ENCODE data around the gene OR7C1. TPM values are rescaled to one million over a fixed set of nuclear protein-coding genes. Genes with fewer than 3 reads are reported as not detected.
"Not testable (repeated sequence)": the region's sequence is repeated elsewhere in the genome, so short reads cannot be mapped to it uniquely, and the experiment has no call there.

The OR7C1 gene
- total RNA-seq, 2 donors from 2014 or later = not detected

GRCh38 chr19:14798760-14799159 lies 36.2 kb downstream of the OR7C1 start:
- no peak overlapping the region for H3K9ac ChIP-seq (ENCODE audit: low read depth in 2 of 2, low read length in 2 of 2)
- TF ChIP-seq, protein P1, sequence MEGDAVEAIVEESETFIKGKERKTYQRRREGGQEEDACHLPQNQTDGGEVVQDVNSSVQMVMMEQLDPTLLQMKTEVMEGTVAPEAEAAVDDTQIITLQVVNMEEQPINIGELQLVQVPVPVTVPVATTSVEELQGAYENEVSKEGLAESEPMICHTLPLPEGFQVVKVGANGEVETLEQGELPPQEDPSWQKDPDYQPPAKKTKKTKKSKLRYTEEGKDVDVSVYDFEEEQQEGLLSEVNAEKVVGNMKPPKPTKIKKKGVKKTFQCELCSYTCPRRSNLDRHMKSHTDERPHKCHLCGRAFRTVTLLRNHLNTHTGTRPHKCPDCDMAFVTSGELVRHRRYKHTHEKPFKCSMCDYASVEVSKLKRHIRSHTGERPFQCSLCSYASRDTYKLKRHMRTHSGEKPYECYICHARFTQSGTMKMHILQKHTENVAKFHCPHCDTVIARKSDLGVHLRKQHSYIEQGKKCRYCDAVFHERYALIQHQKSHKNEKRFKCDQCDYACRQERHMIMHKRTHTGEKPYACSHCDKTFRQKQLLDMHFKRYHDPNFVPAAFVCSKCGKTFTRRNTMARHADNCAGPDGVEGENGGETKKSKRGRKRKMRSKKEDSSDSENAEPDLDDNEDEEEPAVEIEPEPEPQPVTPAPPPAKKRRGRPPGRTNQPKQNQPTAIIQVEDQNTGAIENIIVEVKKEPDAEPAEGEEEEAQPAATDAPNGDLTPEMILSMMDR (IDR thresholded peaks at IDR 0.05) = no peak
- DNase-seq = no peak
- no peak overlapping the region for H3K27ac ChIP-seq
- no peak overlapping the region for H3K4me3 ChIP-seq
- intact Hi-C loops (cut with DNase I) = no loop called here
- no peaks in the 10 kb centered on the region for H3K9me3 ChIP-seq
- H3K27me3 ChIP-seq = no peaks in the 10 kb centered on the region
- no peaks in the 10 kb centered on the region for H3K4me1 ChIP-seq
- H3K36me3 ChIP-seq = no peaks in the 10 kb centered on the region

GRCh38 chr19:14796021-14796420 lies 39.0 kb downstream of the OR7C1 start:
- Histone ChIP-seq H3K27ac (no peak overlapping the region), H3K4me1 (no peaks in the 10 kb centered on the region), H3K4me3 (no peak overlapping the region), H3K9me3 (no peaks in the 10 kb centered on the region), H3K27me3 (no peaks in the 10 kb centered on the region), H3K9ac (ENCODE audit: low read depth in 2 of 2, low read length in 2 of 2) (no peak overlapping the region), H3K36me3 (no peaks in the 10 kb centered on the region)
- TF ChIP-seq, protein P1 (IDR thresholded peaks at IDR 0.05) = no peak
- intact Hi-C loops (cut with DNase I) = no loop called here
- DNase-seq = no peak

DNA sequence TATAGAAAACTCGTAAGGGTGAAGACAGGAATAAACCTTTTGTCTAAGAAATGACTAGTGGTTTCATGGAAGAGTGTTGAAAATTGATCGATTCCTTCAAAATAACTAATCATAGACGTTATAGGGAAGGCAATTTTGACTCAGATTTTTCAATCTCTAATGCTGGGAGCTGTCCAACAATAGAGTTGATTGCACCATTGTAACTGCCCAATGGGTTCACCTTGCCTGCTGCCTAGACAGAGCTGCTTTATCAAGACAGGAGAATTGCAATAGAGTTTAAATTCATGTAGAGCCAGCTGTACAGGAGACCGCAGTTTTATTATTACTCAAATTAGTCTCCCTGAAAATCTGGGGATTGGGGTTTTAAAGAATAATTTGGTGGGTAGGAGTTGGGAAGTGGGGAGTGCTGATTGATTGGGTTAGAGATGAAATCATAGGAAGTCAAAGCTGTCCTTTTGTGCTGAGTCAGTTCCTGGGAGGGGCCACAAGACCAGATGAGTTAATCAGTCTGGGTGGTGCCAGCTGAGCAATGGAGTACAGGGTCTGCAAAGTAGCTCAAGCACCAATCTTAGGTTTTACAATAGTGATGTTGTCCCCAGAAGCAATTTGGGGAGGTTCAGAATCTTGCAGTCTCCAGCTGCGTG lies 39.8 kb downstream of the OR7C1 start:
- H3K9ac ChIP-seq (ENCODE audit: low read depth in 2 of 2, low read length in 2 of 2) = no peak overlapping the region
- intact Hi-C loops (cut with DNase I) = no loop called here
- no peaks in the 10 kb centered on the region for H3K9me3 ChIP-seq
- DNase-seq = no peak
- no peaks in the 10 kb centered on the region for H3K36me3 ChIP-seq
- no peaks in the 10 kb centered on the region for H3K4me1 ChIP-seq
- TF ChIP-seq, protein P1 (IDR thresholded peaks at IDR 0.05) = no peak
- H3K27me3 ChIP-seq = no peaks in the 10 kb centered on the region
- no peak overlapping the region for H3K4me3 ChIP-seq
- H3K27ac ChIP-seq = no peak overlapping the region

DNA sequence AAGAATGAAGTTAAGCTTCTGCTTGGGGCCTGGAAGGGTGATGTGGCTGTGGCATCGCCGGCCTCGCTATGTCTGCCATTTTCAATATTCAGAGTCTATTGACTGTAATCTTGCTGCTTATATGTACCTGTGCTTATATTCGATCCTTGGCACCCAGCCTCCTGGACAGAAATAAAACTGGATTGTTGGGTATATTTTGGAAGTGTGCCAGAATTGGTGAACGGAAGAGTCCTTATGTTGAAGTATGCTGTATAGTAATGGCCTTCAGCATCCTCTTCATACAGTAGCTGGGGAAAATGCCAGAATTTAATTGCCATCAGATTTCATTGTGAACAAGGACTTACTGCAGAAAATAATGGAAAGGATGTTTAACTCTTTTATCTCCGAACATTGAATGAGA lies 42.7 kb downstream of the OR7C1 start:
- H3K9ac ChIP-seq (ENCODE audit: low read depth in 2 of 2, low read length in 2 of 2); H3K4me1 ChIP-seq; H3K4me3 ChIP-seq; DNase-seq; H3K36me3 ChIP-seq; intact Hi-C loops (cut with DNase I); H3K27me3 ChIP-seq; H3K9me3 ChIP-seq; H3K27ac ChIP-seq: not testable (repeated sequence)

- intact Hi-C loops (cut with DNase I) = no loop called here
- no peaks in the 10 kb centered on the region for H3K4me1 ChIP-seq
- no peak overlapping the region for H3K9ac ChIP-seq (ENCODE audit: low read depth in 2 of 2, low read length in 2 of 2)
- H3K36me3 ChIP-seq = no peaks in the 10 kb centered on the region
- H3K27ac ChIP-seq = no peak overlapping the region
- no peak for DNase-seq
- H3K4me3 ChIP-seq = no peak overlapping the region
- H3K9me3 ChIP-seq = no peaks in the 10 kb centered on the region
- no peaks in the 10 kb centered on the region for H3K27me3 ChIP-seq
- TF ChIP-seq, protein P1 (IDR thresholded peaks at IDR 0.05) = peak; percentile 54
Measured at GRCh38 chr19:14786421-14786851, 48.5 kb downstream of the OR7C1 start.

DNA sequence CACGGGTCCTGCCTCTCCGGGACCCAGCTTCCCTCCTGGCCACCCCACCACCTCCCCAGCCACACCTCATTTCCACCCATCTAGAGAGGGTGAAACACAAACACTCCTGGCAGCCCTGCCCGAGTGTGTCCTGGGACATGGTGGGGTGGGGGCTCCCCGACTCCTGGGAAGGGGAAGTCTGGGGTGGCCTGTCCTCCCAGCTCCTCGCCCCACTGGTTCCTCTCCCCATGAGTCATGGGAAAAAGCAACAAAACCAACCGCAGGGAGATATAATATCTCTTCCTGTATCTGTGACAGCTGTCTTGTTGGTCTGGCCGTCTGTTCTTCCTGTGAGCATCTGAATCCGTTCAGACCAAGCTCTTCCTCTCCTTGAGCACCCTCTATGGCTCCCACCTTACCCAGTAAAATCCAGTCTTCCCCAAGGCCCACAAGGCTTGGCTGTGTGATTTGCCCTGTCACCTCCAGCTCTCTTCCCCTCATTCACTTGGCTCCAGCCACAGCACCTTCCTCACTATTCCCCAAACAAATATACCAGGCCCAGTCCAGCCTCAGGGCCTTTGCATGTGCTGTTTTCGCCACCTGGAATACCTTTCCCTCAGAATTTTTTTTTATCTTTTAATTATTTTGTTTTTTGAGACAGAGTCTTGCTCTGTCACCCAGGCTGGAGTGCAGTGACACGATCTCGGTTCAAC lies 49.7 kb downstream of the OR7C1 start:
- H3K36me3 ChIP-seq; H3K4me3 ChIP-seq; intact Hi-C loops (cut with DNase I); H3K9ac ChIP-seq (ENCODE audit: low read depth in 2 of 2, low read length in 2 of 2); H3K4me1 ChIP-seq; H3K27ac ChIP-seq; H3K9me3 ChIP-seq; H3K27me3 ChIP-seq: not testable (repeated sequence)
- peak; percentile 25 for DNase-seq

DNA sequence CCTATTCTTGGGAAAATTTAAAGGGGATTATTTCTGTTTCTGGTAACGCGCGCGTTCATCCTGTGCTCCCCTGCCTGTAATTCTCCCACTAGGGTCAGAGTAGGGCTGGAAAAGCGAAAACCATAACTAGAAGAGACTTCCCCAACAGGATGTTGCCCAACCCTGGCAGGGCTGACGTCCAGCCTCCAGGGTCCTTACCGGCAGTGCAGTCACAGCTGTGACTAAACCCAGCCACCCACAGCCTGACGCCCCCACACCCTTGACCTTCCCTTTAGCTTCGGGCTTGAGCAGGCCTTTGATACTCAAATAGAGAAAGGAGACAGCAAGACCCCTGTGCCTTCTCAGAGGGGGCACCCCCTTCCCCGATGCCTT lies 50.3 kb downstream of the OR7C1 start:
- intact Hi-C loops (cut with DNase I); H3K36me3 ChIP-seq; H3K4me3 ChIP-seq; H3K9me3 ChIP-seq; H3K27me3 ChIP-seq; H3K4me1 ChIP-seq; H3K9ac ChIP-seq (ENCODE audit: low read depth in 2 of 2, low read length in 2 of 2): not testable (repeated sequence)
- peak; percentile 38 for DNase-seq
- H3K27ac ChIP-seq = peak overlapping the region; percentile 22

GRCh38 chr19:14783410-14783998 lies 51.5 kb downstream of the OR7C1 start:
- H3K4me3 ChIP-seq; H3K9me3 ChIP-seq; H3K9ac ChIP-seq (ENCODE audit: low read depth in 2 of 2, low read length in 2 of 2); H3K27ac ChIP-seq; H3K36me3 ChIP-seq; H3K27me3 ChIP-seq; DNase-seq; H3K4me1 ChIP-seq; intact Hi-C loops (cut with DNase I): not testable (repeated sequence)
